IPS DF 19.7 (cell line): ENCODE results near the gene ROBO4.

Experiments used
- DNase-seq: peaks from one replicate; pipeline ENCODE4 v3.0.0-alpha.2; 2013; ENCODE audit warnings: low read depth, low spot score

Gene ROBO4

DNA sequence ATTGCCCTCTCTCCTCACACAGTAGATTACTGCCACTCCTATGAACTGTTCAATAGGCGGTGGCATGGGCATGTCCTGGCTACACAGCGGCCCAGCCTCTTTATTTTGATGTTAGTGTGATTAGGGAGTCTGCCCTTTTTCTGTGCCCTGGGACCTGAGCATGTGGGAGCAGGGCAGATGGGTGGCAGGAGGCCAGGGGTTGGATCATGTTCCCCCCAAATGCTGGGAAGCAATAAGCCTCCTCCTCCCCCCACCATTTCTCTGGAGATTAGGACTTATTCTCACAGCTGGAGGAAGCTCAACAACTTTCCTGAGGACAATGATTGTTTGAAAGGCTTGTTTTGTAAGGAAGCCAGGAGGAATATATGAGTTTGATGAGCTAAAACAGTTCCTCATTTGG lies 22.2 kb upstream of the ROBO4 start:
- no peak for DNase-seq

DNA sequence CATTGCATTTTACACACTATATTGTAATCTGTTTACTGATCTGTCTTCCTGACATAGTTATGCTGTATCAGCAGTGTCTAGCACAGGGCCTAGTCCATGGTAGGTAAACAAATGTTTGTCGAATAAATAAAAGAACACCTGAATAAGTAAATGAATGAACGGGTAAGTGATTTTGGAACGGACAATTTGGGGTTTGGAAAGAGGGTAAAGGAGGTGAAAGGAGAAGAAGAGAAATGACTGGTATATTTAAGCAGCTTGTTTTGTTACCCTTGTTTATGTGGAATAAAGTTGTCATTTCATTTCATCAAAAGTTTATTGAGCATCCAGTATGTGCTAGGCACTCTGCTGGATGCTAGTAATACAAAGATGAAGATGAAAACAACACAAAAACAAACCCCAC lies 21.3 kb upstream of the ROBO4 start, which contains the start of gene HEPN1:
Gene HEPN1 (plus strand): TSS at position 301 of the 400 bp plus-strand sequence.
- DNase-seq, result no peak

DNA sequence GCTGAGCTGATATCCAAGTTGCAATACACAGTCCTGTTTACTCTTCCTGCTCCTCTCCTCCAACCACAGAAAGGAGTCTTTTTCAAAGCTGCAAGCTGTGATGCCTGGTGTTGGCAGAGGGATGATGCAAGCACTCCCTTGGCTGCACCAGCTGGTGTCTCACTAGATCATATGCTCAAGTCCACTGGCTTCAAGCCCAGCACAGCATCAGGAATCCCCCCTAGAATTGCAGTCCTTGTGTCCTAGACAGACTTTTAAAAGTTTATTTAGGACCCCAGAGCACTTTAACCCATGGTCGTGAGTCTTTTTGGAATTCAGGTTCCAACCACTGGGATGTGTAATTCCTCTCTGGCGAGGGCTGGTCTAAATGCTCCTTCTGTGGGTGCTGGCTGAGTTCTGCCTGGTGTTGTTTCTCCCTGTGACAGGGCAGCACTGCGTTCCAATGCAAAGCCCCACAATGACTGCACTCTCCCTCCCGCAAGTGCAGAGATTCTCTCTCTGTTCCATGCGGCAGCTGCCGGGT lies 19.5 kb upstream of the ROBO4 start:
- no peak for DNase-seq

DNA sequence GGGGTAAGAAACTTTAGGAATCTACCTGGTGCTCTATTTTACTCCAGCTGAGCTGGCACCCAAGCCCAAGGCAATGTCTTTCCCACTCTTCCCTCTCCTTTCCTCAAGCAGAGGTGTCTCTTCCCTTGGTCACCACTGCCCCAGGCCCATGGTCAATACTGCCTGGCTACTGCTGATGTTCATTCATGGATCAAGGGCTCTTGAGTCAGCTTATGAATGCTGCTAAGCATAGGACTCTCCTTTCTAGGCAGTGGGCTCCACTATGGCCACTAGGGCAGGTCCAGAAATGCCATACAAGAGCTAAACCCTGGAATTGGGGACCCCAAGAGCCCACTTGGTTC lies 18.7 kb upstream of the ROBO4 start:
- DNase-seq, result no peak

- DNase-seq, result no peak
These were observed 18.1 kb upstream of the ROBO4 start for GRCh38 chr11:124915541-124916369.

DNA sequence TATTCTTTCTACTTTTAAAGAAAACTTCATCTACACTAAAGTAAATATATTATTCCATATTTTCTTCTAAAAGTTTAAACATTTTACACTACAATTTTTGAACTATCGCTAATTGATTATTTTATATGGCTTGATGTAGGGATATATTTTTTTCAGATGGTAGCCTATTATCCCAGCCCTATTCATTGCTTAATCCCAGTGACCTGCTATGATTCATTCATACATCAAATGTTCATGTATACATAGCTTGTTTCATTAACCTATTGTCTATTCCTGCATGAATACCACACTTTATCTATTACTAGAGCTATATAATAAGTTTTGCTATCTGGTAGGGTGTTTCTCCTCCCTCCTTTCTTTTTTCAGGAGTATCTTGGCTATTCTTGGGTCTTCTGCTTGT lies 5.0 kb upstream of the ROBO4 start:
- no peak for DNase-seq

- no peak for DNase-seq
These were observed 2.8 kb upstream of the ROBO4 start for GRCh38 chr11:124900464-124900863.

GRCh38 chr11:124899383-124900145 lies 1.9 kb upstream of the ROBO4 start:
- no peak for DNase-seq

DNA sequence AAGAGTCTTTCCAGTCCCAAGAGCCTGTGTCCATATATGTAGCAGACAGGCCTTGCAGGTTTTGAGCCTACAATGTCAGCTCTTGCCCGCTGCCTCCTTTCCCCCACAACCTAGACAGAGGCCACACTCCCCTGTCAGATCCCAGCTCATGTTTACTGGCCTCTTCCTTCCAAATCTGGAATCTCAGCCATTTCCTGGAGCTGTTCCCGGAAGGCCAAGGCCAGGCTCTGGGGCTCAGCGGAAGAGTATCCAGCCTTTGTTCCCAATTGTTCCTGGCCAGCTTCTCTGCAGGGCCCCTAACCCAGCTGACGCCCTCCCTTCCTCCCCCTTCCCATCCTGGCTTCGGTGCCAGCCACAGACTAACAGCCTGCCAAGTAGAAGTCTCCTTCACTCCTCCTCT lies 1.0 kb upstream of the ROBO4 start:
- no peak for DNase-seq

DNA sequence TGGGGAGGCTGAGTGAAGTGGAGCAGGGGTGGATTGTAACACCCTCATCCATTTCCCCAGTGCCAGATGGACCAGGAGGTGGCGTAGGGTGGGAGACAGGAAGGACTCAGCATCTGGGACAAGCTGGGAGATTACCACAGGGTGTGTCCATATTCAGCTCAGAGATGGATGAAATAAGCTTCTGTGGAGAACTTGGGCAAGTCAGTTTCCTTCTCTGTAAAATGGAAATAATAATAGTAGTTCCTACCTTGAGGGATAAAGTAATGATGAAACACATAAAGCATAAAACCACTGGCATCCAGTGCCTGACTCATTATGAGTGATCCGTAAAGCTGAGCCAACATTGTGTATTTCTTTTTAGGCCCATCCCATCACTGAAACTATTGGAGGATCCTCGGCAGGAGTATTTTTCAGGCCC lies 607 bp upstream of the ROBO4 start:
- DNase-seq, result no peak

DNA sequence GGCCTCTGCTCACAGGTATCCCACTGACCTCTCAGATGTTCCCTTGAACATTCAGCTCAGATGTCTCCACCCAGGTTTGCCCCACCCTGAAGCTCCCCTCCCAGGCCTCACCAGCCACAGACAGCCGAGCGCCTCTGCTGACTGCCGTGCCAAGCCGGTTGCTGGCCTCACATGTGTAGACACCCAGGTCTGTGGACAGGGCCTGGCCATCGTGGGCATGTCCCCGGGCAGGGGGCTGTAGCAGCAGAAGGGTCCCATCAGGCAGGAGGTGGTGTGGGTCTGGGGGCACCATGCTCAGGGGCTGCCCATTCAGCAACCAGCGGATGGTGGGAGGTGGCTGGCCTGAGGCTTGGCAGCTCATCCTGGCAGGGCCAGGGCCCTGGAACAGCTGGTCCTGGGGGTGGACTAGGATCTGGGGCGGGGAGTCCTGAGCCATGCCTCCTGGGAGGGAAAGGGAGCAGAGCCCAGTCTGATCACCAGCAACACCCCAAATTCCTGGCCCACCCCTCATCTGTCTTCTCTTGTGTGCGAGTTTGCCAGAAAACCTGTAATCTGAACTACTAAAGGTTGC lies 759 bp downstream of the ROBO4 start:
- DNase-seq, result no peak

DNA sequence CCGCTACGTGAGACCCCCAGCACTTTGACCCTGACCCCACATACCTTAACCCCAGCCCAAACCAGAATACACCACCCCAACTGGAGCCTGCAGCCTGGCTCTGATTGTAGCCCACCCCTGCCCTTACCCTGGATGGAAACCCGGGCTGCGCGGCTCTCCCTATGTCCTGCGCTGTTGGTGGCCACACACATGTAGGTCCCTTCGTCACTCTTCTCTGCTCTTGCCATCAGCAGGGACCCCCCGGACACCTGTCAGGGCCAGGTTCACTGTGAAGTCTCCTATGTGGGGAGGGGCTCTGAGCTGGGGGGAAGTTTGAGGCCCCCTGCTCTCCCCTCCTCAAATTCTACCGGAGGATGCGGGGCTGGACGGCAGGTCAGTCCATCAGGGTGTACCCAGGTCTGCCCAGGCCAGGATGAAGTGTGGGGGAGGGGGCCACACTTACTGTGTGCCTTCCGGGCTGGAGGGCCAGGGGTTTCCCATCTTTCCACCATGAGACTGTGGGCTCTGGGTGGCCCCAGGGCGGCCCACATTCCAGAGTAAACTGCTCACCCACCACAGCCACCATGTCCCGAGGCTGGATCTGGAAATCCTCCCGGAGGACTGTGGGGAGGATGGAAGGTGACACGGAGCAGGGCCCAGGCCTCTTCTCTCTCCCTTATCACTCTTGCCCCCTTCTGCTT lies 1.5 kb downstream of the ROBO4 start:
- DNase-seq, result no peak

DNA sequence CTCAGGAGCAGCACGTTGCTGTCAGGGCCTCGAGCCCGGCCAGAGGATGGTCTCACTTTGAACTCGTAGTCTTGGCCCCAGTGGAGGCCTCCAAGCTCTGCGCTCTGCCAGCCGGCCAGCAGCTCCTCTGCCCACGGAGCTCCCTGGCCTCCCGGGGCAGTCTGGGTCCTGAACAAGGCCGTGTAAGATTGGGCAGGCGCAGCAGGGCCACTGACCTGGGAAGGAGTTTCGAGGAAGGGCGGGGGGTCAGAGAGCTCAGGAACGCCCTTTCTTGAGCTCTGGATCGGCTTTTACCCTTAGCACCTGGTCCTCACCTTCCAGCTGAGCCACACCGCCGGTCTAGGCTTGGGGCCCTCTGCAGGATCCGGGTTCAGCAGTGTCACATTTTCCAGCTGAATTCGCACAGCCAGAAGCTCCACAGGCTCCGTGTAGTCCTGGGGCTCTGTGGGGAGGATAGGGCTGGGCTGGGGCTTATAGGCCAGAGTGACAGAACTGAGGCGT lies 2.1 kb downstream of the ROBO4 start:
- no peak for DNase-seq

DNA sequence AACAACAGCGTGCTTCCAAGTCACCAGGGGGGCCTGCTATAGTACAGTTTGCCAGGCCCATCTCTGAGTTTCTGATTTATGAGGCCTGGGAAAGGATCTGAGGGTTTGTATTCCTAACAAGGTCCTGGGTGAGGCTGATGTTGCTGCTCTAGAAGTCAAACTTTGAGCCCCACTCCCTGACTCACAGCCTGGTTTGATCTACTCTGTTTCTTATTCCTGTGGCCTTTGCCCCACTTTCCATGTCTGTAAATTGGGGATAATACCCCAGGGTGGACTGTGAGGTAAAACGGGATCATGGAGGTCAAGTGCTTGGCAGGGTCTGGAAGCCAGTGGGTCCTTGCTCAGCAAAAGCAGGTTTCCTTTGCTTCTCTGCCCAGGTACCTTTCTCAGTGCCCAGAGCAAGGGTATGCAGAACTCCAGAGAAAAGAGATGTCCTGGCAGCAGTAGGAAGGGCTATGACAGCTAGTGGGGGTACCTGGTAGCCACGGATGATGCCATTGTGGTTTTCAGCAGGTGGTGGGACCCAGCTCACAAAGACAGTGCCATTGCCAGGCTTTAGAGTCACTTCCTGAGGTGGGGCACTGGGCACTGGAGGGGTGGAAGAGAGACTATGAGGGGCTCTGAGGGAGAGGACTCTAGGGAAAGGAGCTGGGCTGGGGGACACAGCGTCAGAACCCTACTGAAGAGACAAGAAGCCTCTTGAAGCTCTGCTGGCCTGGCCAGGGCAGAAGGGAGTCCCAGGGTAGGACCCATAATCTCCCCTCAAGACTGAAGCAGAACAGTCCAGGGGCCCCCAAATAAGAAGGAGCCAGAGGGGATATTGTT lies 2.8 kb downstream of the ROBO4 start:
- DNase-seq, result no peak

GRCh38 chr11:124893781-124894401 lies 3.8 kb downstream of the ROBO4 start:
- DNase-seq, result no peak

GRCh38 chr11:124892750-124893454 lies 4.8 kb downstream of the ROBO4 start:
- no peak for DNase-seq

- no peak for DNase-seq
These were observed 5.5 kb downstream of the ROBO4 start for GRCh38 chr11:124892146-124892545.

DNA sequence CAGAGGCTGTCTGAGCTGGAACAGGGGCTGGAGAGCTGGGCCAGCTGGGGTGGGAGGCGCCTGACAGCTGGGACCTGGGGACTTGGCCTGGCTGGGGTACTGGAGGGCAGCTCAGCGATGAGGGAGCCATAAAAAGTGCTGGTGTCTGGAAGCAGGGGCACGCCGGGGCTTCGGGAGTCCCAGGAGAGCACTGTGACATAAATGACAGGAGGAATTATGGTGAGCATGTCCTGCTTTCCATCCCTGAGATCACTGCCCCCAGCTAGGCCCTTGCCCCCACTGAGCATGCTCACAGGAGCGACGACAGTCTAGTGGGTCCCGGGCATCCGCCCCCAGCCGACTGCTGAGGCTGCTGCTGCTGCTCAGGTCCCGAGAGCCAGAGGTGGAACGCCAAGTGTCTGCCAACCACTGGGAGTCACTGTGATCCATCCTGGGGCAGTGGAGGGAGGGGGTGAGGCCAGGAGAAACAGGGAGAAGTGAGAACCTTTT lies 6.2 kb downstream of the ROBO4 start:
- no peak for DNase-seq

- DNase-seq, result no peak
These were observed 6.8 kb downstream of the ROBO4 start for GRCh38 chr11:124890683-124891372.
